GM19372 (cell line): ENCODE results near the gene ZSWIM7.

Source experiments
- ATAC-seq: cut with Tn5 transposase; IDR thresholded peaks from one replicate; pipeline ENCODE4 v1.9.1; 2021; ENCODE audit warnings: mild to moderate bottlenecking, low read depth, moderate library complexity; ENCODE audit not compliant: unreplicated experiment

Gene ZSWIM7

DNA sequence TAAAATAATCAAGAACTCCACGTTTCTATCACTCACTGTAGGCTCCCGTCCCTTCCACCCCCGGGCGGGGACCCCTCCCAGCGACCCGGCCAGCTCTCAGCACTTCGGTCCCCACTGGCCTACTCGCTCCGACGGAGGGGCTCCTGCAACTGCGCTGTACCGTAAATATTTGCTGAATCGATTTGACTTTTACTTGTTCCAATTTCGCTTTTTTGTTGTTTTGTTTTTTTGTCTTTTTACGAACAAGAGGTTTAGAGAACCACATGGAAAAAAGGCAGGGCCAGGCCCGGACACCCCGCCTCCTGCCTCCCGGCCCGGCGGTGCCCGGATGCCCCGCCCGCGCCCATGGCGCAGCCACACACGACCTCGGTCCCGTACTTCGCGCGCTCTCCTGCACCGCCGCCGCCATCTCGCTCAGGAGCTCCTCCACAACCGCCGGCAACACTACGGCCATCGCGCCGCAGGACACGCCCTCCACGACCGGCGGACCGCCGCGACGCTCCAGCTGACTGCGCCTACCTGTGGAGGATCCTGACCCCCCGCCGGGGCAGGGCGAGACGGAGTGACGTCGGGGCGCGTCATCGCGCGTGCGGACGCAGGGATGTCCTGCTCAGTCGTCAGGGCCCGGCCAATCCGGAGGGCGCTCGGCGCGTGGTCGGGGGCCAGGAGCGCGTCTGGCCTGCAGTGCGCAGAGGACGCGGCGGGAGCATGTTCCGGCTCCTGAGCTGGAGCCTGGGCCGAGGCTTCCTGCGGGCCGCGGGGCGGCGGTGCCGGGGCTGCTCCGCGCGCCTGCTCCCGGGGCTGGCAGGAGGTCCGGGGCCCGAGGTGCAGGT, at the start of gene ZSWIM7, which contains the start of gene TTC19:
Gene ZSWIM7 (minus strand): TSS at position 564 of the 833 bp plus-strand sequence. CDS start 110 bp downstream, at position 454.
Gene TTC19 (plus strand): TSS at position 684 of the 833 bp plus-strand sequence. CDS start 25 bp downstream, at position 709.
- peak; percentile 95 for ATAC-seq

DNA sequence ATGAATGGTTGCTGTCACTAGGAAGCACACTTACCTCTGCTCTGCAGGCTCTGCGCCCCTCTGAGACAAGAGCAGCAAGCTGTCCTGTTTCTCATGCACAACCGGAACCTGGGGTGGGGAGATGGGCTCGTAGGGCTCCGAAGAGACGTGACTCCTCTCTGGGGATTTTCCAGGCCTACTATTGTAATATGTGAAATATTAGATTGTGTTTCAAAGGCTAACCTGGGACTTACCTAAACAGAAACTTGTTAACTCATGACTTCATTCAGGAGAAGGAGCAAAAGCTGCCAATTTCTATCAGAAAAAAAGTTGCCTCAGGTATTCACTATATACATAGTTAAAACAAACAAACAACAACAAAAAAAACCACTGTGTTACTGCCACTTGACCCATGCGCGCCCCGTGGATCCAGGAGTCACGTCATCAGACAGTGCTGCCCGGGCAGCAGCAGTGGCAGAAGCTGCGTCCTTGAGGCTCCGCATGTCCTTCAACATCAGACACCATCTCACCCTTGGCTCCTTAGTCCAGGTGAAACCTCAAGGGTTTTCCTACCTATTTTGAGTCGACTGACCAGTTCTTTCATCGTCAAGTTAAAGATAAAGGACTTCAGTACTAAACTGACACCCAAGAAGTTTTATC, 49.4 kb upstream of the ZSWIM7 start:
- no peak for ATAC-seq

- no peak for ATAC-seq
Observed at GRCh38 chr17:16046966-16047365, 47.5 kb upstream of the ZSWIM7 start.

- ATAC-seq: no peak
Observed at GRCh38 chr17:16044487-16044886, 45.0 kb upstream of the ZSWIM7 start.

DNA sequence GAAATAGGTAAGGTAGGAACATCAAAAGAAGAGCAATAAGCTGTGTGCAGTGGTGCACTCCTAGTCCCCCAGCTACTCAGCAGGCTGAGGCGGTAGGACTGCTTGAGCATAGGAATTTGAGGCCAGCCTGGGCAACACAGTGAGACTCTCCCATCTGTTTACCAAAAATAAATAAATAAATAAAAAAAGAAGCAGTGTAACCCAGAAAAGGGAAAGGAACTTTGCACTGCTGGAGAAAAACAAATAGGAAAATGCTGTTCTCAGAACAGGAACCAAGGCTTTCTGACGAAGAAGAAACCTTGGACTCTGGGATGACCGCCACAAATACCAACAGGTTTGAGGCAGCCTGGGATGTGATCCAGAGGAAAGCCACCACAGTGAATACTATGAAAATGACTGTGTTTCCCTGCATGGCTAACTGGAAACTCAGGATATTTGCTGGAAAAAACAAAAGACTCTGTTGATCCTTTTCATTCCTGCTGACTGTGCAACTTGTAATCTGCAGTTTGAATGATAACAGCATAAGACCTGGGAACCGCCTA, 41.3 kb upstream of the ZSWIM7 start:
- ATAC-seq: no peak

- no peak for ATAC-seq
Observed at GRCh38 chr17:16037636-16038035, 38.1 kb upstream of the ZSWIM7 start.

DNA sequence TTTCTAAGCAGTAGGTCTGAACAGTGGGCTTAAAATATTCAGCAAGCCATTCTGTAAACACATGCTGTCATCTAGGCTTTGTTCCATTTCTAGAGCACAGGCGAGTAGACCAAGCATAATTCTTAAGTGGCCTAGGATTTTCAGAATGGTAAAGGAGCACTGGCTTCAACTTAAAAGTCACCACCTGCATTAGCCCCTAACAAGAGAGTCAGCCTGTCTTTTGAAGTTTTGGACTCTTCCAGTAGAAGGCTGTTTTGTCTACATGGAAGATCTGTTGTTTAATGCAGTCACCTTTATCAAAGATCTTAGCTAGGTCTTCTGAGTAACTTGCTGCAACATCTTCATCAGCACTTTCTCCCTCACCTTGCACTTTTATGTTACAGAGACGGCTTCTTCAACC, 36.8 kb upstream of the ZSWIM7 start:
- ATAC-seq: no peak

GRCh38 chr17:16033729-16034349, 34.3 kb upstream of the ZSWIM7 start:
- no peak for ATAC-seq

- no peak for ATAC-seq
Observed at GRCh38 chr17:16027708-16028584, 28.4 kb upstream of the ZSWIM7 start.

DNA sequence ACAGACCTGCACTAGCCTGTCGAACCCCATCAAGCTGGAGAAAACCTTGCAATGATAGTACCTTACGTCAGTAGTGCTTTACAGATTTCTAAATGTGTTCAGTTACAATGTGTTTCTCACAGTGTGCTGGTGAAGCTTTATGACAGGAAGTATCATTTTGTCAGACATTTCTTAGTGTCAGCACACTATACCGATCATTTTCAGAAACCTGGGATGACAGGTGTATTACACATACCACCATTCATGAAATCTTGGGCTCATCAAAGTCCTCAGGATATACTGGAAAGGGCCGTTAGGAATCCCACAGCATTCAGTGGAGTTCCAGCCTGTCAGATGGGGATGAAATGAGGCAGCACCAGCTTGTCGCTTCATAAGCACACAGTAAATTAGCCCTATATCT, 27.4 kb upstream of the ZSWIM7 start:
- ATAC-seq: no peak

GRCh38 chr17:16025202-16025601, 25.7 kb upstream of the ZSWIM7 start:
- no peak for ATAC-seq

GRCh38 chr17:16023881-16024280, 24.4 kb upstream of the ZSWIM7 start:
- no peak for ATAC-seq

GRCh38 chr17:16019347-16019746, 19.8 kb upstream of the ZSWIM7 start:
- ATAC-seq: no peak

DNA sequence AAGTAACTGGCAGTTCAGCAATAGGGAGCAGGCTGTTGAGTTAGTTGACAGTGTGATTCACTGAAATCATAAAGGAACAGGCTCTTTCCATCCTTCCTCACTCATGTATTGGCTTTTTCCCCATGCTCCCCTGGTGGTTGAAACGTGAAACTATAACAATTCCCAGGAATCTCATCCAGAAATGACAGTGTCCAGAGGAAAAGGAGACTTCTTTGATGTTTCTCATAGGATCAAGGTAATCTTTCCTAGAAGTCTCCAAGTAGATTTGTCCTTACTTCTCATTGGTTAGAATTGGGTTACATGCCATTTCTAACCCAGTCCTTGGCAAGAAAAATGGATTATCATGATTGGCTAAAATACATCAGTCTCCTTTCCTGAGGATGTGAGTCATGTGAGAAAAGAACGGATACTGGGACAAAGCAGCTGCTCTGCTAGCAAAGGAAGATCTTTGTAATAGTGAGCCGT, 14.5 kb upstream of the ZSWIM7 start:
- no peak for ATAC-seq

DNA sequence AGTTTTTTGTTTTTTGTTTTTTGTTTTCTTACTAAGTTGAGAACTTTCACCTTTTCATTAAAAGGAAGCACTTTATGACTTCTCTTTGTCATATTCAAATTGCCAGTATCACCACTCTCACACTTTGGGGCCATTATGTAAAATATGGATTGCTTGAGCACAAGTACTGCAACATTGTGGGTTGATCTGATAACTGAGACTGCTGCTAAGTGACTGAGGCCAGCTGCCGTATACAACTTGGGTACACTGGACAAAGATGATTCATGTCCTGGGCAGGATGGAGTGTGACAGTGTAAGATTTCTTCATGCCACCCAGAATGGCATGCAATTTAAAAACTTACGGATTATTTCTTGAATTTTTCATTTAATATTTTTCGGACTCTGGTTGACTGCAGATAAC, 7.9 kb upstream of the ZSWIM7 start:
- no peak for ATAC-seq

DNA sequence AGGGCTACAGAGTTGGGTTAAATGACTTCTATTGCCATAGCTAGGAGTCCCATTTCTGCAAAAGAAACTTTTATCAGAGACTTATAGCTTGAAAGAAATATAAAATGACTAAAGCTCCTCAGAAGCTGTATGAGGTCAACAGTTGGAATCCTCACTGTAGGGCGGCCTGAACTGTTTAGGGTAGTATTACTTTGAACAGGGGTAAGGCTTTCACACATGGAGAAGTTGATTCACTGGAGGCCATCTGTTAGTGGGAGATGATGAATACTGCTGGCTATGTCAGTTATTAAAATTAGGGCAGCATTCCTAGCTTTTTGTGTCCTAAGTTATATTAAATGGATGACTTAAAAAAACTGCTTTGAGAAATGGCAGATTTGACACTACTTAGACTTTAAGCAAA, 6.1 kb upstream of the ZSWIM7 start:
- no peak for ATAC-seq

GRCh38 chr17:16003841-16004240, 4.3 kb upstream of the ZSWIM7 start:
- ATAC-seq: no peak

GRCh38 chr17:16002708-16003260, 3.3 kb upstream of the ZSWIM7 start:
- no peak for ATAC-seq

- no peak for ATAC-seq
Observed at GRCh38 chr17:16001226-16001897, 1.9 kb upstream of the ZSWIM7 start.
